Measurements from ENCODE around the gene KCTD11.

DNA sequence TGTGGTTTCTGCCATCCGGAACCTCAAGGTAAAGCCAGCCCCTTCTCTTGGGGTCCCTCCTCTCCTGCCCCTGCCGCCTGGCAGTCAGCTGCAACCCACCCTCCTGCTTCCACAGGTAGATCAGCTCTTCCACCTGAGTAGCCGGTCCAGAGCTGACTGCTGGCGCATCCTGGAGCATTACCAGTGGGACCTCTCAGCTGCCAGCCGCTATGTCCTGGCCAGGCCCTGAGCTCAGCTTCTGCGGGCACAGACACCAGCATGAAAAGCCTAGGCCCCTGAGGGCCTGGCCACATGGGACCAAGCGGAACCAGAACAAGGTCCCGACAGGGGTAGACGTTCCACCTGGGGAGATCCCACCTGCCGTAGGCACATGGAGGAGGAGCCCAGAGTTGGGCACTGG is 36.9 kb downstream of the KCTD11 start:
- no peak for TF ChIP-seq EZH2 (IDR thresholded peaks at IDR 0.05; ENCODE audit: insufficient read depth, poor library complexity, severe bottlenecking)
- TF ChIP-seq EZH2phosphoT487 (IDR thresholded peaks at IDR 0.05; ENCODE audit: insufficient read depth, low read depth): no peak
